Measurements from ENCODE around the gene STK11. TPM values are rescaled to one million over a fixed set of nuclear protein-coding genes. Genes with fewer than 3 reads are reported as not detected.

Gene STK11
- total RNA-seq, 4 donors from 2014 or later: 74.0 to 106 (median 78.4) TPM

DNA sequence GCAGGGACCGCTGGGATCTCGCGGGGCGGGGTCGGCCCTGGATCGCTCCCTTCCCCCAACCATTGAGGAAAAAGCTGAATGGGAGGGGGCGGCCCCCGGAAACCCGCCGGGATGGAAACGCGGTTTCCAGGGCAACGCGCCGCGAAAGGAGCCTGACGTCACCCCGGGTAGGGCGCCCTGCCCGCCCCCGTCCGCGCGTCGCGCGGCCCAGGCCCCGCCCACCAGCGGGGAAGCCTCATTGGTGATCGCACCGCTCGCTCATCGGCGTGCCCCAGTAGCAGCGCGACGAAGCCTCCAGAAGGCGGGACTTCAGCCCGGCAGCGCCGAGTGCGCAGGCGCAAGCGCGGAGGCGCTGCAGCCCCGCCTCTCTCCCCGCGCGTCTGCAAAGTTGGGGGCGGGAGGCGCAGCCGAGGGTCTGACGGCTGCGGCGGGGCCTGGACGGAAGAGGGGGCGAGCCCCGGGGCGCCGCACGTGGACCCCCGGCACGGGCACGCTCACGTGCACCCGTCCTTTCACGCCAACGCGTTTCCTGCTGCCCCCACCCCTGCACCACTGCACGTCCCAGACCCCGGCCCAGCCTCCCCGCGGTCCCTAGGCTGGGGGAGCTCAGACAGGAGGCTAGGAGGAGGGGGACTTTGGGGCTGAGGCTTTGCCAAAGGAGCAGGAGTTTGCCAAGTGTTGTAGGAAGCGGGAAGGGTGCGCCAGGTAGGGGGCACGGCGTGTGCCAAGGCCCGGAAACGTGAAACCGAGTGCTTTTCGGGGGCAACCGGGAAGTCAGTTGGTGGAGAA, 55.4 kb downstream of the STK11 start:
- DNase-seq (ENCODE audit: low spot score in 2 of 2): peak; percentile 93 to 99
- intact Hi-C loops (cut with DNase I; ENCODE audit: low total_unique reads): no loop called here
- 0 to 1% methylated on average over 30 to 44 of the region's 83 CpGs for WGBS, 2 donors
- H3K4me3 ChIP-seq (ENCODE audit: low read depth, poor library complexity, severe bottlenecking): peak overlapping the region; percentile 45
- TF ChIP-seq, protein P1, sequence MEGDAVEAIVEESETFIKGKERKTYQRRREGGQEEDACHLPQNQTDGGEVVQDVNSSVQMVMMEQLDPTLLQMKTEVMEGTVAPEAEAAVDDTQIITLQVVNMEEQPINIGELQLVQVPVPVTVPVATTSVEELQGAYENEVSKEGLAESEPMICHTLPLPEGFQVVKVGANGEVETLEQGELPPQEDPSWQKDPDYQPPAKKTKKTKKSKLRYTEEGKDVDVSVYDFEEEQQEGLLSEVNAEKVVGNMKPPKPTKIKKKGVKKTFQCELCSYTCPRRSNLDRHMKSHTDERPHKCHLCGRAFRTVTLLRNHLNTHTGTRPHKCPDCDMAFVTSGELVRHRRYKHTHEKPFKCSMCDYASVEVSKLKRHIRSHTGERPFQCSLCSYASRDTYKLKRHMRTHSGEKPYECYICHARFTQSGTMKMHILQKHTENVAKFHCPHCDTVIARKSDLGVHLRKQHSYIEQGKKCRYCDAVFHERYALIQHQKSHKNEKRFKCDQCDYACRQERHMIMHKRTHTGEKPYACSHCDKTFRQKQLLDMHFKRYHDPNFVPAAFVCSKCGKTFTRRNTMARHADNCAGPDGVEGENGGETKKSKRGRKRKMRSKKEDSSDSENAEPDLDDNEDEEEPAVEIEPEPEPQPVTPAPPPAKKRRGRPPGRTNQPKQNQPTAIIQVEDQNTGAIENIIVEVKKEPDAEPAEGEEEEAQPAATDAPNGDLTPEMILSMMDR (IDR thresholded peaks at IDR 0.05): no peak
- TF ChIP-seq POLR2A (IDR thresholded peaks at IDR 0.05): no peak

DNA sequence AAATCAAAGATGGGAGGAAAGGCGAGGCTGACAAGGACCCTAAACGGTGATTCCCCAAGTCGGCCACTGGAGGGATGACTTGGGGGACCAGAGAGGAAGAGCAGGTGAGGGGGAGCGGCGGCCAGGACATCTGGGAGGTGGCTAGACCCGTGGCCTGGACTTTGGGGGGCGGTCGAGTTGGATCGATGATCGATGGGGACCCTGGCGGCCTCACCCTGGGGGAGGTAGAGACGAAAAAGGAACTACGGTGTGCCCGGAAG, 55.9 kb downstream of the STK11 start:
- 5 to 15% methylated on average over 14 of the region's 14 CpGs for WGBS, 2 donors
- intact Hi-C loops (cut with DNase I; ENCODE audit: low total_unique reads): no loop called here
- H3K4me3 ChIP-seq (ENCODE audit: low read depth, poor library complexity, severe bottlenecking): no peak overlapping the region
- DNase-seq (ENCODE audit: low spot score in 2 of 2): no peak
- TF ChIP-seq, protein P1 (IDR thresholded peaks at IDR 0.05): no peak
- no peak for TF ChIP-seq POLR2A (IDR thresholded peaks at IDR 0.05)

DNA sequence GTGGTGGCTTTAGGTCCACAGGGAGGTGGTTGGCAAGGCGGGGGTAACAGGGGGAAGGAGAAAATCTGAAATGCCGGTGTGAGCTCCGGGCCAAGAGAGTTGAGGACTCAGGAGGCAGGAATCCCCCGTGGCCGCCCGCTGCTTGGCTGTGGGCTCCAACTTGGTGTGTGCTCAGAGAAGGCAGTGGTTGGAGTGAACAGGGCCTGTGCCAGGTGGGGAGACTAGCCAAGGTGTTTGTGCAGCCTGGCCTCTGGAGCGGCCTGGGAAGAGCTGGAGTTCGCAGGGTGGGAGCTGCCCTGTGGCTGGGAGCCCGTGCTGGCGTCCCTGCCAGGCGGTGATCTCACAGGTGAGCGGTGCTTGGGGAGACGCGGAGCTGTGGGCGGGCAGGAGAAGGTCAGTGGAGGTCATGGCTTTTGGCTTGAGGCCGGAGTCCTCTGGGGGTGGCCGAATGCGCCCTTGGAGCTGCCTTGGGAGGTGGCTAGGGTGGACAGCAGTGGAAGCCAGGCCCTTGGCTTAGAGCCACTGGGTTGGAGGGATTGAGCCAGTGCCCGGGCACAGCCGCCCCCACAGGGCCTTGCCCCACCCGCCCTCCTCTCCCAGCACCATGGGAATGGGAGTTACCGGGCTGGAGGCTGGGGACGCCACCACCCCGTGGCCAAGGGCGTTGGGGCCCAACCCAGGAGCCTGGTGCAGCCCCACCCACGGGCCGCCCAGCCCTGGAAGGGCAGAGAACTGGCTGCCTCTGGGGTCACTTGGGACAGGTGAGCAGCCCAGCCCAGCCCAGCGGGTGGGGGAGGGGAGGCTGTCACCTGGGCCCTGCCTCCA, 56.4 kb downstream of the STK11 start:
- intact Hi-C loops (cut with DNase I; ENCODE audit: low total_unique reads): no loop called here
- peak in 1 of 2 donors; percentile 95 for DNase-seq (ENCODE audit: low spot score in 2 of 2)
- WGBS, 2 donors: 8 to 9% methylated on average over 23 to 25 of the region's 28 CpGs
- no peak overlapping the region for H3K4me3 ChIP-seq (ENCODE audit: low read depth, poor library complexity, severe bottlenecking)
- TF ChIP-seq POLR2A (IDR thresholded peaks at IDR 0.05): no peak
- TF ChIP-seq, protein P1 (IDR thresholded peaks at IDR 0.05): no peak

DNA sequence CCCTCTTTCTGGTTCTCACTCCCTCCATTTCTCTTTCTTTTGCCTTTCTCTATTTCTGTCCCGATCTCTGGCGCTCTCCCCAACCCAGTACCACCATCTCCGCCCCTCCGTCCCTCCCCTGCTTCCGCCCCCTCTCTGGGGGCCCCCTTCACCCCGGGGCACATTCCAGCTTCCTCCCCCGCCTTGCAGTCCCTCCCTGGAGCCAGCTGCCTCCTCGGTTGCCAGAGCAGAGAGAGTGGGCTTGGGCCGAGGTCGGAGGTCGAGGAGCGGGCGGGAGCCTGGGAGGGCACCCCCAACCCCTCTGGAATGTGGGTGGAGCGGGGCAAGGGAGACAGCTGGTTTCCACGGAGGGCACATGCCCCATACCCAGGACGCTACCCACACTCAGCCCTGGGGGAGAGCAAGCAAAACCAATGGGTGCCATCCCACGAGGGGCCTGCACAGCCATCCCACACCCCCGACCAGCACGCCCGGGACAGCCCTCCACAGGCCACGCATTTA, 57.1 kb downstream of the STK11 start:
- intact Hi-C loops (cut with DNase I; ENCODE audit: low total_unique reads): no loop called here
- WGBS, 2 donors: 38 to 55% methylated on average over 20 to 21 of the region's 21 CpGs
- no peak for DNase-seq (ENCODE audit: low spot score in 2 of 2)
- H3K4me3 ChIP-seq (ENCODE audit: low read depth, poor library complexity, severe bottlenecking): no peak overlapping the region
- TF ChIP-seq, protein P1 (IDR thresholded peaks at IDR 0.05): no peak
- TF ChIP-seq POLR2A (IDR thresholded peaks at IDR 0.05): no peak

DNA sequence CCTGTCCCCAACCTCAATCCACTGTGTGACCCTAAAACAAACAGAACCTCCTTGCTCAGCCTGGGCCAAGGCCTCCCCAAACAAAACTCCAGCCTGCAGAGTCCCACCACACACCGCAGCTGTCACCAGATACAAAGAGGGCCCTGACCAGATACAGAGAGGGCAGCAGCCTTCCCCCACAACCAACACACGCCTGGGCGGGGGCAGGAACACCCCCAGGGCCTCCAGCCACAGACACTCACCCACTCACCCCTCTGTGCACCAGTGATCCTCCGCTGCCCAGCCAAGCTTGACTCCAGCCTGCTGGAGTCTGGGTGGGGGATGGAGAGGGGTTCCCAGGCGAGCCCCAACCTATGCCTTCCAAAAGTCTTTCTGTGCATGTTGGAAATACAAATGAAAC, 57.6 kb downstream of the STK11 start:
- 37 to 56% methylated on average over 5 of the region's 5 CpGs for WGBS, 2 donors
- TF ChIP-seq, protein P1 (IDR thresholded peaks at IDR 0.05): no peak
- TF ChIP-seq POLR2A (IDR thresholded peaks at IDR 0.05): no peak
- no peak overlapping the region for H3K4me3 ChIP-seq (ENCODE audit: low read depth, poor library complexity, severe bottlenecking)
- no peak for DNase-seq (ENCODE audit: low spot score in 2 of 2)
- intact Hi-C loops (cut with DNase I; ENCODE audit: low total_unique reads): no loop called here

Measured in lower leg skin (tissue), 4 donors.